Measurements from ENCODE around the gene CUBN. TPM values are rescaled to one million over a fixed set of nuclear protein-coding genes. Genes with fewer than 3 reads are reported as not detected.

The CUBN gene
- total RNA-seq, 2 donors from 2014 or later: 1.3 to 9.7 TPM

- Histone ChIP-seq H3K36me3 (no peaks in the 10 kb centered on the region), H3K4me1 (replicated peaks) (no peaks in the 10 kb centered on the region), H3K4me3 (no peak overlapping the region), H3K27ac (no peak overlapping the region), H3K27me3 (replicated peaks; ENCODE audit: insufficient read depth) (no peaks in the 10 kb centered on the region), H3K9me3 (no peaks in the 10 kb centered on the region)
- TF ChIP-seq CTCF (IDR thresholded peaks at IDR 0.05) (no peak), POLR2AphosphoS5 (IDR thresholded peaks at IDR 0.05) (no peak), POLR2A (IDR thresholded peaks at IDR 0.05) (no peak)
- DNase-seq (ENCODE audit: low spot score): no peak
- 80% methylated on average over 10 of the region's 10 CpGs for WGBS
- intact Hi-C loops (cut with DNase I): no loop called here
Measured at GRCh38 chr10:16848562-16849154, 281.0 kb downstream of the CUBN start.

GRCh38 chr10:16847644-16848043, 282.0 kb downstream of the CUBN start:
- WGBS: 24% methylated on average over 6 of the region's 6 CpGs
- Histone ChIP-seq H3K9me3 (no peaks in the 10 kb centered on the region), H3K27ac (no peak overlapping the region), H3K4me3 (no peak overlapping the region), H3K27me3 (replicated peaks; ENCODE audit: insufficient read depth) (no peaks in the 10 kb centered on the region), H3K36me3 (no peaks in the 10 kb centered on the region), H3K4me1 (replicated peaks) (no peaks in the 10 kb centered on the region)
- intact Hi-C loops (cut with DNase I): no loop called here
- TF ChIP-seq CTCF (IDR thresholded peaks at IDR 0.05) (no peak), POLR2A (IDR thresholded peaks at IDR 0.05) (no peak), POLR2AphosphoS5 (IDR thresholded peaks at IDR 0.05) (no peak)
- DNase-seq (ENCODE audit: low spot score): no peak

- no peak for DNase-seq (ENCODE audit: low spot score)
- no peak for TF ChIP-seq CTCF (IDR thresholded peaks at IDR 0.05)
- no peak for TF ChIP-seq POLR2A (IDR thresholded peaks at IDR 0.05)
- TF ChIP-seq POLR2AphosphoS5 (IDR thresholded peaks at IDR 0.05): no peak
- Histone ChIP-seq H3K4me1 (replicated peaks) (no peaks in the 10 kb centered on the region), H3K27ac (no peak overlapping the region), H3K36me3 (no peaks in the 10 kb centered on the region), H3K4me3 (no peak overlapping the region), H3K9me3 (no peaks in the 10 kb centered on the region), H3K27me3 (replicated peaks; ENCODE audit: insufficient read depth) (no peaks in the 10 kb centered on the region)
- intact Hi-C loops (cut with DNase I): no loop called here
Measured at GRCh38 chr10:16845248-16845647, 284.4 kb downstream of the CUBN start.

GRCh38 chr10:16843252-16843870, 286.2 kb downstream of the CUBN start:
- H3K27me3 ChIP-seq (replicated peaks; ENCODE audit: insufficient read depth): no peaks in the 10 kb centered on the region
- 0% methylated on average over 1 of the region's 1 CpG for WGBS
- H3K9me3 ChIP-seq: no peaks in the 10 kb centered on the region
- no peaks in the 10 kb centered on the region for H3K36me3 ChIP-seq
- intact Hi-C loops (cut with DNase I): loop anchor here (5.0 kb wide), 2 partner anchors 414 to 584 kb away; no protein-coding TSS in a partner anchor
- no peak overlapping the region for H3K27ac ChIP-seq
- no peaks in the 10 kb centered on the region for H3K4me1 ChIP-seq (replicated peaks)
- no peak for TF ChIP-seq POLR2AphosphoS5 (IDR thresholded peaks at IDR 0.05)
- TF ChIP-seq CTCF (IDR thresholded peaks at IDR 0.05): peak; percentile 49 to 83 (median 53)
- TF ChIP-seq POLR2A (IDR thresholded peaks at IDR 0.05): no peak
- no peak overlapping the region for H3K4me3 ChIP-seq
- DNase-seq (ENCODE audit: low spot score): peak; percentile 27

- Histone ChIP-seq H3K27me3 (replicated peaks; ENCODE audit: insufficient read depth) (no peaks in the 10 kb centered on the region), H3K36me3 (no peaks in the 10 kb centered on the region), H3K27ac (no peak overlapping the region), H3K9me3 (no peaks in the 10 kb centered on the region), H3K4me3 (no peak overlapping the region), H3K4me1 (replicated peaks) (no peaks in the 10 kb centered on the region)
- TF ChIP-seq CTCF (IDR thresholded peaks at IDR 0.05) (no peak), POLR2A (IDR thresholded peaks at IDR 0.05) (no peak)
- 70% methylated on average over 8 of the region's 8 CpGs for WGBS
- intact Hi-C loops (cut with DNase I): no loop called here
- DNase-seq (ENCODE audit: low spot score): no peak
Measured at GRCh38 chr10:16835228-16835627, 294.4 kb downstream of the CUBN start.

Measured in prostate gland (tissue), 2 donors.